Amniotic epithelial cell (primary cell): ENCODE results near the gene IFFO2.

Experiments used
- DNase-seq: peaks from one replicate; pipeline ENCODE4 v3.0.0-alpha.2; 2010; ENCODE audit warnings: low read depth

The IFFO2 gene

DNA sequence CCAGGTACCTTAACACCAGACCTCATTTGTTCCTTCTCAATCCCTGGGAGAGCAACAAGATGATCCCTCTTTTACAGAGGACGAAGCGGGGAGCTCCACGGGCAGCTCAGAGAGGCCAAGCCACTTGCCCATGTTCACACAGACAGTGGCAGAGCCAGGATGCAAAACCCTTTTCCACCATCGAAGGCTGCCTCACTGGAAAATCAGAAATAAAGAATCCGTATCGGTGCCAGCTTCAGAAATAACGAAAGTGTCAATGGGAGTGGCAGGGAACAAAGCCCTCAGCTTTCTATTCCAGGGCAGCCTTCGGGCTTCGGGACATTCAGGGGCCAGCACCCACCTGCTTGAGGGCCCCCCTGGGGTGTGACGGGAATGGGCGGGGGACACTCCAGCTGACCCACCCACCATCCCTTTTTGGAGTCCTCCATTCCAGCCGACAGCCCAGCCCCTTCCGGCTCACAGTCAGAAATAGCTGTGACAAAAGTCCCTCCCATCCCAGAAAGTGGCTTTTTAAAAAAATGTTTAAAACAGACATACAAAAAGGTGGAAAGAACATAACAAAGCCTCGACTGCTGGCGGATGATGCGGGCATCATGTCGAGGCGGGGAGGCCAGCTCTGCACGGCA lies 6.0 kb downstream of the IFFO2 start:
- DNase-seq, result no peak

DNA sequence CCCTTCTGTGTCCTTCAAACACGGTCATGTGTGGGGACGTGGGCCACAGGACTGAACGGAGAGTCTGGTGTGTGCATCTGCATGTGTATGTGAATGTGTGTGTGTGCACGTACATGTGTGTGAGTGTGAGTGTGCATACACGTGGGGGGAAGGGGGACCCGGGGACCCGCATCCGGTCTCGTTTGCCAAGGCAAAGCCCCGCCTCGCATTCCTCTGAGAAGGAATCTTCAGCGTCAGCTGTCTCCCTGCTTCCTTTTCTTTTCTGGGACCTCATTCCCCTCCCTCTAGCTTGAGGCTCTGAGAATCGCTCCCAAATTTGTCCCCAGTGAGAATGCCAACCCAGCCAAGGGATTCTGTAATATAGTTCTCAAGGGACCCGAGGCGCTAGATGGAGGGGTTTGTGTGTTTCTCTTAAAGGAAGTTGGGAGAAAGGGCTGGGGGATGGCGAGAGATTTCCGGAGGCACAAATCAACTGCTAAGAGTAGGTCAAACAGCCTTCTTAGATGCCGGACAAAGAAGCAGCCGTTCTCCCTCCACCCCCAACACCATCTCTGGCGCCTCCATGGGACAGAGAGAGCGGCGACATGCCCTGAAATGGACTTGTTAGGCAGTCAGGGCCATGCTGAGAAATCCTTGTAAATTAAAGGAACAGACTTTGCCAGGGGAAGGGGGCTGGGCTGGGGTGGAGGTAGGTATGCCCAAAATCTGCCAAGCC lies 6.6 kb downstream of the IFFO2 start:
- DNase-seq, result no peak

DNA sequence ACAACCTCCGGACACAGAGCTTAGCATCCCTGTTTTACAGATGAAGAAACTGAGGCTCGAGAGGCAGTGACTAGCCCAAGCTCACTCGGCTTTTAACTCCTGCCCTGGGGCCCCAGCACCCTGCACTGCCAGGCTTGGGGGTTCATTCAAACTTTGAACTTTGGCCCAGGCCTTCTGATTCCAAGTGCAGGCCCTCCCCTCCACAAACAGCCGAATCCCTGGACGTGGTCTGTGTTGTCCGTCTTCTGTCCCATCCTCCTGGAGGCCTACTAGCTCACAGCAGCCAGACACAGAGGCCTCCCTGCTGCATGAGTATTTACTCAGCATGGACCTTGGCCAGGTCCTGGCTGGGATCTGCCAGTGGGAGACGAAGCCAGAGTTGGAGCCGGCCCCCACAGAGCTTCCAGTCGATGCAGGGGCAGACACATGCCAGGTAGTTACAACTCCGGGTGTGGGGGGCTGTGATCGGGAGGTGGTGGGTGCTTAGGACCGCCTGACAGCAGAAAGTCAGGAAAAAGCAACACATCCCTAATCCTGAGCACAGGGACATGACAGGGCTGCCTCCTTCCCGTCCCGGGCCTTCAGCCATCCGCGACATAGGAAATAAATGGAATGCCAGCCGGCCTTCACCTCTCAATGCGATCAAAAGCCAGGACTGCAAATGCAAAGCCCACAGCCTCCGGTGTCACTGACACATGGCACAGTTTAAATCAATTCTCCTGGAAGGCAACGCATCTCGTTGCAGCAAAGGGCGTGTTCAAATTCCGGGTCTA lies 7.4 kb downstream of the IFFO2 start:
- peak; percentile 52 for DNase-seq

DNA sequence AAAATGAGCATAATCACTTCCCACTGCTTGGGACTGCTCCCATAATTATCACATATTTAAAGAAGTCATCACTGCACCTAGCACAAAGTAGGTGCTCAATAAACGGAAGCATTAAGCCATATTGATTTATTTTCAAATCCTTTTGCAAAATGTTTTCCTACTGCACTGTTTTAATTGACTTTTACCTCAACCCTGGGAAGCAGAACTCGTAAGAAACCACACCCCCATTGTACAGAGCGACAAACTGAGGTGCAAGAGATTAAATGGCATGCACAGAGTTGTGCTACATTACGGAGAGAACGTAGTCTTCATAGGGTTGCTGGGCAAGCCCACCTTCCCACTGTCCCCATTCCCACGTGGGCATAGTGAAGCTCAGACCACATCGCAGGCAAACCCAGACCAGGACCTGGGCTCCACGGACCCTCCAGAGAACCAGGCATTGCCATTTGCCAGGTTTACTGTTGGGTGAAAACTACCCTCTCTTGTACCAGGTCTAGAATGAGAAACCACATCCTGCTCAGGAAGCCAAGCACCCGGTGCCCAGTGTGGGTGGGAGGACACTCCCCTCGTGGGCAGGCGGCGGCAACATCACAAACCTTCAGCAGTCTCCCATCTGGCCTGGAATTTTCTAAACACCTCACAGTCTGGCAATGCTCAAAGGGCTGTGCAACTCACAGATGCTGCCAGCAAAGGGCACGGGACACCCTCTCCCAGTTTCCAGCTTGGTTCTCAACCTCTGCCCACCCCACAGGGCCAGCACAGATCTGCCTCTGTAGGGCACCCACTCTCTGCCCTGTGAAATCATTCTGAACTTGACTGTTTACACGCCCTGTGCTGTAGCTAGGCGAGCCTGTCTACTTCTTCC lies 8.2 kb downstream of the IFFO2 start:
- DNase-seq, result peak; percentile 50

DNA sequence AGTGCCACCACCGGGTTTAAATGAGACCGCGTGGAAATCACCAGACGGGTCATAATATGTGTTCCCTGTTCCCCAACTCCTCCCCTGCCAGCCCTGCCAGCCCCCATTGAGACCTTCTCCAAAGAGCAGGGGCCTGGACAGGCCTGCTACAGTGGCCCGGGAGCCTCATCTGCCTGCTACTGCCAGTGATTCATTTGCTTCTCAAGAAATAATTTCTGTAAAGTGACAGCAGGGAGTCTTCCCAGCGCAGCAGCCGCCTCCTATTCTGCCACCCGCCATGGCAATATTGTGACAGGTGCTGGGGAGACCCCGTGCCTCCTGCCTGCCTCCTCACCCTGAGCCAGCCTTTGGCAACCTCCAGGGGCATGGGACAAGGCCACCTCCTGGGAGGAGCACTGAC lies 8.9 kb downstream of the IFFO2 start:
- DNase-seq, result no peak

DNA sequence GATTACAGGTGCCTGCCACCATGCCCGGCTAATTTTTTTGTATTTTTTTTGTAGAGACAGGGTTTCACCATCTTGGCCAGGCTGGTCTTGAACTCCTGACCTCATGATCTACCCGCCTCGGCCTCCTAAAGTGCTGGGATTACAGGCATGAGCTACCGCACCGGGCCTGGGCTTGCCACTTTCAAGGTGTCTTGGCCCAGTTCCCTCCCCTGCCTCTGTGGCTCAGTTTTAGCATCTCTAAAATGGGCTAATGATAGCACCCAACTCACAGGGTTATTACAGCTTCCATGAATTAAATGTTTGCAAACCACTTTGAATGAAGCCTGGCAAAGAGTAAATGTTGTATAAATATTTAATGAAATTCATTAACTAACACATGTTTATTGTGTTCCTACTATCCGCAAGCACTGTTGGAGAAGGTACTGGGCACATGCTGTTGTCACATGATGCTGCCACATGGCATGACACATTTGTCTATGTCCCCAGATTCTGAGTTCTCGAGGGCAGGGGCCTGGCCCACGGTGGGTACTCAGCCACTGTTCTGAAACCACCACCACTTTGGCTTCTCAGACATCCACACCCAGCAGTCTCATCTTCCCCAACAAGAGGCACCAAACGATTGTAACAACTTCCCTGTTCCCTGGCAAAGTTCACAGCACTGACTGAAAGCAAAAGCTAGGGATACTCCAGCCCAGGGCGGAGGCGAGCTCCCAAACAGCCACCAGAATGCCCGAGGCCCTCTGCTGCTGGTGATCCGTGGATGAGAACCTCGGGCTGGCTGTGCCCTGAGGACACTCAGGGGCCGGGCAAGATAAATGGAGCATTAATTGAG lies 9.7 kb downstream of the IFFO2 start:
- DNase-seq, result no peak

DNA sequence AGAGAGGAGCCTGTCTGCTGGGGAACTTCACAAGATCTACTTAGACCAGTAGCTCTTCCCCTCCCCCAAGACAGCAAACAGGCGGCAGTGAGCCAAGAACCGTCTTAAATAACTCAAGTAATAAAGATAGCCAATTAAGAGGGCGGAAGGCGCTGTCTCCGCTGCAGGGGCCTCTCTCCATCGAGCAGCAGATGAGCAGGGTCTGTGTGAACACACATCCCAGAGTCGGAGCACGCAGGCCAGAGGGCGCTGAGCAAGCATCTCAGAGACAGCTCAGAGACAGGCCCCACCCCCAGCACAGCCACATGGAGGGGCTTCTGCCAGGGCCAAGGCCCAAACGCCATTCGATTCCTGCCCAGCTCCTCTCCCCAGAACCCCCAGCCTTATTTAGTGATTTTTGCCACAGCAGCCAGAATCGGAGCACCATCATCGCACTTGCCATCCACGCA lies 11.1 kb downstream of the IFFO2 start:
- DNase-seq, result peak; percentile 61

DNA sequence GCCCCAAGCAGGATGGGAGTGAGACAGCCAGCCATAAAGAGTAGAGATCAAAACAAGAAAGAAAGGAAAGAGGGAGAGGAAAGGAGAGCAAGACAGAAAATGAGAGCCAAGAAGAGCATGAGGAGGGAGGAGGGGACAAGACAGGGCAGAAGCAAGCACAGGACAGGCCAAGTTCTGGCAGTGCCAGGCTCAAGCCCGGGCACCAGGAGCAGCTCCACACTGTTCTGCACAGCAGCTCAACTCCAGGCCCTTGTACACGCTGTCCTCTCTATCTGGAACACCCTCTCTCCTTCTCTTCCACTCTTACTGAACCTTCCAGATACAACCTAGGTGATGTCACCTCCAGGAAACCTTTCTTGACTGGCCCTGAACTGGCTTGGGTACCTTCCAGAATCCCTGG lies 11.7 kb downstream of the IFFO2 start:
- no peak for DNase-seq

DNA sequence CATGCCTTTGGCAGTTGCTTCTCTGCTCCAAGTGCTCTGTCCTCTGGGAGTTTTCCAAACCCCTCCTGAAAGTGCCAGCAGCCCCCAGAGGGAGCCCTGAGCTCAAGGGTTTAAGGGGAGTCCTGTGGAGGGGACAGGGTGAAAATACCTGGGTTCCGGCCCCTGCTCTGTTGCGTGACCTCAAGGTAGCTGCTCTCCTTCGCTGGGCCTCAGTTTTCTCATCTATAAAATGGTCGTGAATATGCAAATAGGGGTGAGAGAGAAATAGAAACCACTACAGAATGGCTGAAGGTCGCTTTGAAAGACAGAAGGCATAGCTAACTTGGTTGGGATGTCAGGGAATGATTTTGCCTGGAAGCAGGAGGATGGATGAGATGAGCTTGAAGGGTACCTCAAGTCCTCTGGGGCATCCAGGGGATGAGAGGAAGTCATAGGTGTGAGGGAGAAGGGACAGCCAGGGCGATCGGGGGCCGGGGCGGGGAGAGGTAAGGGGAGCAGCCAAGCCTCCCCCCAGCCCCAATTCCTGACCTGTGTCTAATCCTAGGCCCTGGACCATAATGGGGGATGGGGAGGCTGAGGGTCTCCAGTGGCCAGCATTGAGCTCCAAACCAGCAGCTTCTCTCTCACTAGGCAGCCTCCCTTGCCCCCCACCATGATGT lies 12.4 kb downstream of the IFFO2 start:
- DNase-seq, result no peak

DNA sequence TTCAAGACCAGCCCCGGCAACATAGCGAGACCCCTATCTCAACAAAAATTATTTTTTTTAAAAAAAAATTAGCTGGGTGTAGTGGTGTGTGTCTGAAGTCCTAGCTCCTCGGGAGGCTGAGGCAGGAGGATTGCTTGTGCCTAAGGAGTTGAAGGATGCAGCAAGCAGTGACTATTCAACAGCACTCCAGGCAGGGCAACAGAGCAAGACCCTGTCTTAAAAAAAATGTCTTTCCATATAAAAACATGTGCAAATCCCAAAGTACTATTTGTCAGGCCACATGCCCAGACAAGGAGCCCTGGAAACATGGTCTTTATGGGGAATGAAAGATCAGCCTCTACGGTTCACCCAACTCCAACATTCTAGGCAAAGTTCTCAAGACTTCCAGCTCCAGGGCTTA lies 13.3 kb downstream of the IFFO2 start:
- DNase-seq, result no peak

DNA sequence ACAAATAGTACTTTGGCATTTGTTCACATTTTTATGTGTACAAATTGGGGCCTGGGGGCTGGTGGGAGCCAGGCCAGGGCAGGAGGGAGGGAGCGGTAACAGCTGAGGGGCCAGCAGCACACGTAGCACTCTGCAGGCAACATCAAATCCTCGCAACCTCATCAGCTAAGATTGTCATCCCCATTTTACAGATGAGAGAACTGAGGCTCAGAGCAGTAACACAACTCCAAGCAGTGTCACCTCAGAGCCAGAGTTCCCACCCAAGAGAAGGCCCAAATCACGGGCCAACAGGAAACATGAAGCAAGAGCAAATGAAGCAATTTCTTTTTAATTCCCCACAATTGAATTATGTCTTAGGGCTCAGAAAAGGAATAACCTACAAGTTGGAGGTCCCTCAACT lies 14.1 kb downstream of the IFFO2 start:
- DNase-seq, result no peak

DNA sequence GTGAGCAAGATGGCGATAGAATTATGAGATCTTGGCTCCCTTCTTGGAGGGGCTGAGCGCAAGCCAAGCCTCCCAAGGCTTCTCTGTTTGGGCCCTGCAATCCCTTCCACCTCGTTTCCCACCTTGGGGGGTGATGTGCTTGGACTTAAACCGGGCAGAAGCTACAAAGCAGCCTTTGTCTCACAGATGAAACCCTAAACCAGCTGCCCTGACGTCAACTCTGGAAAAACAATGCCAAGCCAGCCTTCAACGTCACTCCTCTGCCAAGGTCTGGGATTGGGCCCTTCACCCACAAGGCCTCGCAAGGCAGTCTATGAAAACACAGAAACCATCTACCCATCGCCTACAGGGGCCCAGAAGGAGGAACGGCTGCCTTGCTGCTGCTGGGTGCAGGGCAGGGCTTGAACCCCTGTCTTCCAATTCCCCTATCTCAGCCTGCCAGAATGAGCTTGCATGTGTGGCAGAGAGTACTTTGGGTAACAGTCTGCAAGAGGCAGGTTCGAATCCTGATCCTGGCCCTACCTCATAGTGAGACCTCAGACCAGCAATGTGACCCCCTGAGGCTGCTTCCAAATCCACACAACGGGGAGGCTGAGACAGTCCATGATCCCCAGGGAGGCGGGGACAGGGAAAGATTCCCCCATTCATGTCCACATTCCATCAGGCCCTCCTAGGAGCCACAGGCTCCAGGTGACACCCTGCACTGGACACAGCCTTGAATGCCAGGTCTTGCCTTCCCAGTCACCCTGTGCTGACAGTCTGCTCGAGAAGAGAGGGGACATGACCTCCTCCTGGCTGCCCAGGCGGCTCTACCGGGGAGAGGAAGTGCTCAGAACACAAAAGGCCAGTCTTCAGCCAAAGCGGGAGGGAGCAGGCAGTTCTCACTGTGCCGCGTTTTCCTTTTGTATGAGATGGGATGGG lies 15.0 kb downstream of the IFFO2 start:
- no peak for DNase-seq

DNA sequence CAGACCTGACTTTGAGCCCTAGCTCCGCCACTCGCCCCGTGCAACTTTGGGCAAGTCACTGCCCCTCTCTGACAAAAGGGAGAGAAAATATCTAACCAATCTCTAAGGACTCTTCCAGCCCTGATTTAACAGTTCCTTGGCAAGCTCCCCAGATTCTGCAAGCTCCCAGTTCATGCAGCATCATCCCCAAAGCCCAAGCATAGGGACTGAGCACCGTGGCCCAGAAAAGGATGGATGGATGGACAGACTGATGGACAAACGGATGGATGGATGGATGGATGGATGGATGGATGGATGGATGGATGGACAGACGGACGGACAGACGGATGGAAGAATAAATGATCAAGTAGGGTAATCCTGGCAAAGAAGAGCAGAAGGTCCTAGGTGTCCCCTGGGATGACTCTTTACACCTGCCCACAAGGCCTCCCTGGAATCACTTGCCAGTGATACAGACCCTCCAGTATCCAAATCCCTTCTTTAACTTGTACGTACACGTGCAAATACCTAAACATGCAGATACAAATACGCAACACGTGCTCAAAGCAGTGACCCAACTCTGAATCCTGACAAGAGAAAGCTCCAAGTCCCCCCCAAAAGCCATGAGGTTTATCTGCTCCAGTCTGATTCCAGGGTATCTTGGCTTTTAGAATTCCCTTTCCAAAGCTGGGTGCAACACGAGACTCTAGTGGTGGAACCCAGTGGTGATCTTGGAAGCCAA lies 16.0 kb downstream of the IFFO2 start:
- no peak for DNase-seq

DNA sequence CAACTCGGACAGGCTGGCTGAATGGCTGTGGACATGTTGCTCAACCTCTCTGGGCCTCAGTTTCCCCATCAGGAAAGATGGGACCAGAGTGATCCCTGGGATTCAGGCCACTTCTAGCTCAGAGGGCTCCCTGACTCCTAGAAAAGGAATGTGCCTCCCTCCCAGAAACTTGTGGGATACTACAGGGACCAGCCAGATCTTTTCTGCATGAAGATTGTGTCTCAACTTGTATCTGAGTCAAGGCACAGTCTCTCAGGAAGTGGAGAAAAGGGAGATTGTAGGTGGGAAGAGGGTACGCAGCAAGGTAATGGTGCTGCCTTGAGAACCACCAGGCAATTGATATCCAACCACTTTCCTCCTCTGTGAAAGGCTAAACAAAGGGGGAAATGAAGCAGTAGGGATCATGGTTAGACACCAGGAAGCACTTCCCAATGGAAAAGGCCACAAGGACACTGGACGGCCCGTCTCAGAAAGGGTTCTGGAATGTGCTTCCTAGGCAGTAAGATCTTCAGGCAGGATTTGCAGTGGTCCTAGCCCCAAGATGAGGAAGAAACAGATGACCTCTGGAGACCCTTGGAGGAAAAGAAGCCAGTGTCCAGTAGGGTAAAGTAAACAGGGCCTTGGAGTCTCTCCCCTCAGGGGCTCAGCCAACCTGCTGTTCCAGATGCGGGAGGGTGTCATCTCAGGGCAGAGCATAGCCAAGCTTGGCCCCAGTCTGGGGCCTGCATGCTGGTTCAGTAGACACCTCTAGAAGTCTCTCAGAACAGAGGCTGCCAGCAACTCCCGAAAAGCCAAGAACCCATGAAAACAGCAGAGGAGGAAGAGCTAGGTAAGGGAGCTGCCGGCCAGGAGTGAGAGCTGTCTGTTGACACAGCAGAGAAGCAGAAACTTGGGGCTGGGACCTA lies 16.8 kb downstream of the IFFO2 start:
- peak; percentile 50 for DNase-seq

DNA sequence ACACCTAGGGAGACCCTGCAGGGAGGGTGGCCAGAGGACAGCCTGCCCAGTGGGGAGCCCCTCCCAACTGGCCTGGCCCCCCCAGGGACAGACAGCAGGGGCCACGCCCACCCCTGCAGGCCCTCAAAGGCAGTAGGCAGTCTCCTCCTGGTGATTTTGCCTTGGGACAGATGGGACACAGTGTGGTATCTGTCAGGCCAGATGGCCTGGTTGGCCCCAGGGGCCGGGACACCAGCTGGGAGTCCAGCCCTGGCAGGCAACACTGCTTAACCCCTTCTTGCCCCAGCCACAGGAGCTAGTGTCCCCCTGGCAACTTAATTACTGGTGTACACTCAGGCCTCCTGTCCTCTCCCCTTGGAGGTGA lies 17.8 kb downstream of the IFFO2 start:
- no peak for DNase-seq

DNA sequence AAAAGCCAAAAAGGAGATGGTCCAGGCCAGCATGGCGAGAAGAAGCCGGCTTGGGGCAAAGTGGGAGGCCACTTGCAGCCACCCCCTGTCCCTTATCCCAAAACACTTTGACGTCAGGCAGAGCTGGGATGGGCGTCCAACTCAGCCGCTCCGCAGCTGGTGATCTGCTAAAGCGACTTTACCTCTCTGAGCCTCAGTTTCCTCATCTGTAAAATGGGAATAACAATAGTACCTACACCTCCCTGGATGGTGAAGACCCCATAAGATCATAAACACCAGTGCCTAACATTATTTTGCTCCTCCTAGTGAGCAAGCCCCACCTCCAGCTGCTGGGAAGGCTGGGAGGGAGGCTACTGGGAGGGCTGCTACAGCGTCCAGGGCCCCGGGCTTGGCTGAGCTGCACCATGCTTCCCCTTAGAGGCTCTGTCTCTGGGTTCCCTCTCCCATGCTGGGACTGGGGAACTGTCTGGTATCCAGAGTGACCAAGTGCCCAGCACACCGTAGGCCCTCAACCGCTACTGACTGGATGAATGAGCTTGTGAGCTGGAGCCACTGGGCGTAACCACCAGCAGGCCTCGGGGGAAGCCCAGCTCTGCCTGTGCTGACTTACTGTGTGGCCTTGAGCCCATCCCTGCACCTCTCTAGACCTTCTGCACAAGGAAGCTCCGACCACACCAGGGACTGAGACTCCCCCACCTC lies 18.3 kb downstream of the IFFO2 start:
- no peak for DNase-seq

DNA sequence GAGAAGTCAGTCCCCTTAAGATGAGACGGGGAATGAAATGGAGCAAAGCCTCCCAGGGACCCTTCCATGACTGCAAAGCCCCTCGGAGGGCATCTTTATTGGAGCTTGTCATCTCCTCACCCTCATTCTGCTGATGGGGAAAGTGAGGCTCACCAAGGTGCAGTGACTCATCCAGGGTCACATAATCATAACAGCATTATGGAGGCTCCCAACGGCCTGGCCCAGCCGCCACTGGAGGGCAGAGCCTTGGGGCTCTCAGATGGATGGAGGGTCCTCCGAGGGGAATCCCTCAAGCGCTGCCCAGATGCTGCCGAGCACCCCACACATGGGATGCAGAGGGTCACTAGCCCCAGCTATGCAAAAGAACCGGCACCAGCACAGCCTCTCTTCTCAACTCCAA lies 18.9 kb downstream of the IFFO2 start:
- no peak for DNase-seq
